Suprapubic skin (tissue), 4 donors: Measurements from ENCODE around the gene SAMD10. TPM values are rescaled to one million over a fixed set of nuclear protein-coding genes. Genes with fewer than 3 reads are reported as not detected.

ENCODE experiments used
- DNase-seq, 2 donors: peaks; one replicate each; pipeline ENCODE4 v3.0.0-alpha.2; 2019; ENCODE audit warnings: low spot score in 2 of 2
- H3K27ac ChIP-seq: fragments of 200-600 bp; sonication (generic); one replicate; pipeline ENCODE4 v1.5.1; 2019
- H3K27me3 ChIP-seq: fragments of 200-600 bp; sonication (generic); one replicate; pipeline ENCODE4 v1.5.1; 2019
- H3K36me3 ChIP-seq: fragments of 200-600 bp; sonication (generic); one replicate; pipeline ENCODE4 v1.5.1; 2019
- H3K4me1 ChIP-seq: fragments of 200-600 bp; sonication (generic); one replicate; pipeline ENCODE4 v1.5.1; 2019
- H3K4me3 ChIP-seq: fragments of 200-600 bp; sonication (generic); one replicate; pipeline ENCODE4 v1.5.1; 2019; ENCODE audit warnings: mild to moderate bottlenecking
- H3K9me3 ChIP-seq: fragments of 200-600 bp; sonication (generic); one replicate; pipeline ENCODE4 v1.5.1; 2019
- EP300 ChIP-seq: sonication (generic); formaldehyde crosslinking; IDR thresholded peaks from one replicate; pipeline ENCODE4 v1.6.1; 2017; ENCODE audit warnings: antibody characterized with exemption
- POLR2A ChIP-seq, 2 donors: fragments of 450-650 bp; IDR thresholded peaks; one replicate each; pipeline ENCODE4 v1.6.1; 2017; ENCODE audit warnings: antibody characterized with exemption in 2 of 2, mild to moderate bottlenecking in 2 of 2, moderate library complexity in 2 of 2
- POLR2AphosphoS5 ChIP-seq, 3 donors: sonication (generic); formaldehyde crosslinking; IDR thresholded peaks; one replicate each; pipeline ENCODE4 v1.6.1; 2017; ENCODE audit warnings: antibody characterized with exemption in 3 of 3
- WGBS: methylation state at CpG from one replicate; pipeline ENCODE4 v1.1.5; 2018; 5-methylcytosine and 5-hydroxymethylcytosine counted together
- total RNA-seq, 4 donors: library from RNA; depleted of rRNA; stranded (reverse); fragments of >200 nt; gene quantifications; one replicate each; pipeline ENCODE4 v1.1.0, GENCODE V29; 2016
- TF ChIP-seq, protein P1 (sequence below), 2 donors: fragments of 200-600 bp in 1 of 2; fragments of 450-650 bp in 1 of 2; sonication (generic) in 1 of 2; IDR thresholded peaks; one replicate each; pipeline ENCODE4 v1.5.1; 2016 to 2019; ENCODE audit warnings: antibody characterized with exemption in 2 of 2, mild to moderate bottlenecking in 1 of 2, moderate library complexity in 1 of 2

SAMD10 gene
- total RNA-seq, 4 donors from 2014 or later: 7.2 to 15.8 (median 9.6) TPM

DNA sequence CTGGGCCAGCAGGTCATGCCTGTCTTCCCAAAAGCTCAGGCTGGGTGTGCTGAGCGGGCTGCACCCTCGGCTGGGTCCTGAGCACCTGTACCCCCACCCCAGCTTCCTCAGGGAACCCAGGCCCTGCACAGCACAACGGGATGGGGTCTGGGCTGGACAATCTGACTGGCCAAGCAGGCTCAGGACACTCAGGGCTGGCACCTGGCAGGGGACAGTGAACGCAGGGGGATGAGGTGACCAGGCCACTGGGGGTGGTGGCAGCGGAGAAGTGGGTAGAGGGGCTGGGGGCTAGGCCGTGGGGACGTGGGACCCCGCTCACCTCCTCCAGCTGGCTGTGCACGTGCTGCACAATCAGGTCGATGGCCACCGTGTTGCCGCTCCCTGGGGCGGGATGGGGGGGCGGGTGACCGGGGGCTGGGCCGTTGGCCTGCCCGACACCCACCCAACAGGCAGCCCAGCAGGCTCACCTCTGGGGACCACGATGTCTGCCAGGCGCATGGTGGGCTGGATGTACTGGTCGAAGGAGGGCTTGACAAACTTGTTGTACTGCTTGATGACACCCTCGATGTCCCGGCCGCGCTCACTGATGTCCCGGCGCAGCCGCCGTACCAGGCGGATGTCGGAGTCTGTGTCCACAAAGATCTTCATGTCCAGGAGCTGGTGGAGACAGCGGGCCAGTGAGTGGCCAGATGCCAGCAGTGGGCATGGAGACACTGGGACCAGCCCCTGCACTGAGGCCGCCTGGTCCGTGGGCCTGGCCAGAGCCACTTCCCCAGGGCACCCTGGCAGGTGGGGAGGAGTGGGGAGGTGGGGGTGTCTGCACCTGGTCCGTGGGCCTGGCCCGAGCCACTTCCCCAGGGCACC is 35.1 kb downstream of the SAMD10 start:
- 91% methylated on average over 23 of the region's 35 CpGs for WGBS
- no peaks in the 10 kb centered on the region for H3K9me3 ChIP-seq
- H3K4me1 ChIP-seq: peaks cover 47% of the 10 kb centered on the region
- no peak for TF ChIP-seq POLR2AphosphoS5 (IDR thresholded peaks at IDR 0.05)
- no peak for TF ChIP-seq POLR2A (IDR thresholded peaks at IDR 0.05)
- TF ChIP-seq, protein P1, sequence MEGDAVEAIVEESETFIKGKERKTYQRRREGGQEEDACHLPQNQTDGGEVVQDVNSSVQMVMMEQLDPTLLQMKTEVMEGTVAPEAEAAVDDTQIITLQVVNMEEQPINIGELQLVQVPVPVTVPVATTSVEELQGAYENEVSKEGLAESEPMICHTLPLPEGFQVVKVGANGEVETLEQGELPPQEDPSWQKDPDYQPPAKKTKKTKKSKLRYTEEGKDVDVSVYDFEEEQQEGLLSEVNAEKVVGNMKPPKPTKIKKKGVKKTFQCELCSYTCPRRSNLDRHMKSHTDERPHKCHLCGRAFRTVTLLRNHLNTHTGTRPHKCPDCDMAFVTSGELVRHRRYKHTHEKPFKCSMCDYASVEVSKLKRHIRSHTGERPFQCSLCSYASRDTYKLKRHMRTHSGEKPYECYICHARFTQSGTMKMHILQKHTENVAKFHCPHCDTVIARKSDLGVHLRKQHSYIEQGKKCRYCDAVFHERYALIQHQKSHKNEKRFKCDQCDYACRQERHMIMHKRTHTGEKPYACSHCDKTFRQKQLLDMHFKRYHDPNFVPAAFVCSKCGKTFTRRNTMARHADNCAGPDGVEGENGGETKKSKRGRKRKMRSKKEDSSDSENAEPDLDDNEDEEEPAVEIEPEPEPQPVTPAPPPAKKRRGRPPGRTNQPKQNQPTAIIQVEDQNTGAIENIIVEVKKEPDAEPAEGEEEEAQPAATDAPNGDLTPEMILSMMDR (IDR thresholded peaks at IDR 0.05): no peak
- no peak for TF ChIP-seq EP300
- peaks cover 57% of the 10 kb centered on the region for H3K36me3 ChIP-seq
- no peaks in the 10 kb centered on the region for H3K27me3 ChIP-seq
- no peak for DNase-seq
- H3K27ac ChIP-seq: no peak overlapping the region
- H3K4me3 ChIP-seq: no peak overlapping the region

DNA sequence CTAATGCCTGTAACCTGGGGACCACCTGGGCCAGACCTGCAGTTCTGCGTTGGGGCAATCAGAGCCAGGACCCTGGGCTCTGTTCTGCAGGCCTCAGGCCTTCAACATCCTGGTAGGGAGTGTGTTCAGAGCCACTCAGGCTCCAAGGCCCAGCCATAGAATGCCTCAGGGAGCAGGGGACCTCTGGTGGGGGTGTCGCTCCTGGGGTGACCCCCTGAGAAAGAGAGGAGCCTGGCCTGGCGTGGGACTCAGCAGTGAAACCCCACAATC is 35.7 kb downstream of the SAMD10 start:
- WGBS: no CpG with 5 or more reads among the region's 3 CpGs
- Histone ChIP-seq H3K27ac (no peak overlapping the region), H3K36me3 (peaks cover 63% of the 10 kb centered on the region), H3K4me3 (no peak overlapping the region), H3K9me3 (no peaks in the 10 kb centered on the region), H3K27me3 (no peaks in the 10 kb centered on the region), H3K4me1 (peaks cover 41% of the 10 kb centered on the region)
- TF ChIP-seq EP300: no peak
- TF ChIP-seq POLR2AphosphoS5 (IDR thresholded peaks at IDR 0.05): no peak
- TF ChIP-seq, protein P1 (IDR thresholded peaks at IDR 0.05): no peak
- TF ChIP-seq POLR2A (IDR thresholded peaks at IDR 0.05): no peak
- no peak for DNase-seq

DNA sequence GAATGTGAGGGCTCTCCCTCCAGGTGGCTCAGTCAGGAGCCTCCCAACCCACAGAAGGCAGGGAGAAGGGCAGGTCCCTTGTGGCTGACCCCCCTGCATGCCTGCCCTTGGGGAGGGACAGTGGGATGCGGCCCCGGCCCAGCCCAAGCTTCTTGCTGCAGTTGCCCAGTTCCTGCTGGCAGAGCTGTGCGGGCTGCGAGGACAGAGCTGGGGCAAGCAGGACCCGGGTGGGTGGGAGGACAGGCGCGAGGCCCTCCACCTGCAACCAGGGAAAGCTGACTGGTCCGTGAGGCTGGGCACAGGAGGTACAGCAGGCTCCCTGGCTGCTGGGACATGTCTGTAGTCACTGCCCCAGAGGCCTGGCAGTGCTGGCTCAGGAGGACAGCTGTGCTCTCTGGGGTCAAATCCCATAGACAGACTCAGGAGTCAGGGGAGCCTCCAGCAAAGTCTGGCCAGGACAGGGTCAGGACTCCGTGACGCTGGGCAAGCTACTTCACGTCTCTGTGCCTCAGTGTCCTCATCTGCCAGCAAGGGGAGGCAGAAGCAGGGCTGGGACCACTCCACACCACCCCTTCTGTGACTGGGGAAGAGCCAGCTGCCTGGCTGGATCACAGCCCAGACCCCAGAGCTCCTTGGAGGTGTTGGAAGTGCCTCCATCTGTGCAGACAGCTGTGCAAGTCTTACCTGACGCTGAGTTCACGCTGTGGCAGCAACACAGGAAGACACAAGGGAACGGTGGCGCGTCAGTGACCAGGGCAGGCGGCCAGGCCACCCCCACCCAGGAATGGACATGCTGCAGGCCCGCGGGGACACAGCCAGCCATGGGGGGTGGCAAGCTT is 36.3 kb downstream of the SAMD10 start:
- WGBS: 76% methylated on average over 10 of the region's 19 CpGs

DNA sequence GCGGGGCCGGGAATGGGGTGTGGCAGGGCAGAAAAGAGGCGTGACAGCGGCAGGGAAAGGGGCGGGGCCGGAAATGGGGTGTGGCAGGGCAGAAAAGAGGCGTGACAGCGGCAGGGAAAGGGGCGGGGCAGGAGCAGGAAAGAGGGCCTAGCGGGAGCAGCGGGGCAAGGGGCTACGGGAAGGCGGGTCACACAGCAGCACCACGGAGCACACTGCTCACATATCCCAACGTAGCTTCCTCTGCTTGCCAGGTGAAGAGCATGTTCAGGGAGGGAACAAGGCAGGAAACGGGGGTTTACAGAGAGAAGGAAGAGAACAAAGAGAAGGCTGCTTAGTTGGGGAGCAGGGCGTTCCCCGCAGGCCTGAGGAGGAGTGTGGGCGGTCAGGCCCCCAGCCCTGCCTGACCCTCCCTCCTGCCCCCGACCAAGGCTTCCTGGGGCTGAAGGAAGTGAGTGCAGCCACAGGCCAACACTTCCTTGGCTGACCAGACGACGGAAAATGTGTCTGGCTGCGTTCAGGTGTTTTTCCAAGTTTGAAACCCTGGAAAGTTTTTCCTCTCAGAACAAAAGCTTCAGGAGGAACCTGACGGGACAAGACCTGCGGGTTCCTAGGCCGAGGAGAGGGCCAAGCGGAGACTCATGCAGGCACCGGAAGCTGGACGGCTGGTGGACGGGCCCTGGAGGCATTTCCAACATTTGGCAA is 37.0 kb downstream of the SAMD10 start:
- Histone ChIP-seq H3K27me3 (no peaks in the 10 kb centered on the region), H3K4me3 (no peak overlapping the region), H3K27ac (peak overlapping the region; percentile 81), H3K36me3 (peaks cover 68% of the 10 kb centered on the region), H3K9me3 (no peaks in the 10 kb centered on the region), H3K4me1 (peaks cover 28% of the 10 kb centered on the region)
- TF ChIP-seq POLR2AphosphoS5 (IDR thresholded peaks at IDR 0.05) (no peak), POLR2A (IDR thresholded peaks at IDR 0.05) (no peak)
- TF ChIP-seq, protein P1 (IDR thresholded peaks at IDR 0.05): no peak
- peak in 1 of 2 donors; percentile 79 for DNase-seq
- WGBS: 53% methylated on average over 28 of the region's 30 CpGs

More for the DNA sequence above, 36.3 kb downstream of the SAMD10 start:
- Histone ChIP-seq H3K9me3 (no peaks in the 10 kb centered on the region), H3K4me1 (peaks cover 36% of the 10 kb centered on the region), H3K27me3 (no peaks in the 10 kb centered on the region), H3K27ac (peak overlapping the region; percentile 81), H3K4me3 (no peak overlapping the region), H3K36me3 (peaks cover 68% of the 10 kb centered on the region)
- no peak for TF ChIP-seq POLR2A (IDR thresholded peaks at IDR 0.05)
- no peak for TF ChIP-seq POLR2AphosphoS5 (IDR thresholded peaks at IDR 0.05)
- TF ChIP-seq, protein P1 (IDR thresholded peaks at IDR 0.05): no peak
- TF ChIP-seq EP300: no peak
- no peak for DNase-seq
